ENCODE data around the gene NUMB.
"Not testable (repeated sequence)": the region's sequence is repeated elsewhere in the genome, so short reads cannot be mapped to it uniquely, and the experiment has no call there.

Gene NUMB

DNA sequence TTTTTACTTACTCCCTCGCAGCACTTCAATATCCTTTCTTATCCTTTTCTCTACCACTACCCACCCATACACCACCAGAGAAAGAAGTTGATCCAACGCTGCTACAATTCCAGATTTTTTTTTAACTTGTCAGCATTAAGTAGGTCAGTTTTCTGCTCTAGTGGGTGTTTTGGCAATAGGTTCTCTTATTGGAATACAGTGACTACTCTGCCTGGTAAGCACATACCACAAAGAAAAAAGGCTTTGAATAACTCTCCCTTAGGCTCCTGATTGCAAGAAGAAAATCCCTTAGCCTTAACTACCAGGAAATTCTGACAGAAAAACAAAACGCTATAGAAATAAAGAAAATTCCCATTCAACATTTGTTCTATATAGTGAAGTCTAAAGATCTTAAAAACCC lies 72.0 kb downstream of the NUMB start:
- in situ Hi-C loops (cut with MboI; ENCODE audit: low sequenced_read_pairs, unreplicated experiment), result no loop called here
- no peak for DNase-seq (ENCODE audit: low spot score)
- TF ChIP-seq, protein P1, sequence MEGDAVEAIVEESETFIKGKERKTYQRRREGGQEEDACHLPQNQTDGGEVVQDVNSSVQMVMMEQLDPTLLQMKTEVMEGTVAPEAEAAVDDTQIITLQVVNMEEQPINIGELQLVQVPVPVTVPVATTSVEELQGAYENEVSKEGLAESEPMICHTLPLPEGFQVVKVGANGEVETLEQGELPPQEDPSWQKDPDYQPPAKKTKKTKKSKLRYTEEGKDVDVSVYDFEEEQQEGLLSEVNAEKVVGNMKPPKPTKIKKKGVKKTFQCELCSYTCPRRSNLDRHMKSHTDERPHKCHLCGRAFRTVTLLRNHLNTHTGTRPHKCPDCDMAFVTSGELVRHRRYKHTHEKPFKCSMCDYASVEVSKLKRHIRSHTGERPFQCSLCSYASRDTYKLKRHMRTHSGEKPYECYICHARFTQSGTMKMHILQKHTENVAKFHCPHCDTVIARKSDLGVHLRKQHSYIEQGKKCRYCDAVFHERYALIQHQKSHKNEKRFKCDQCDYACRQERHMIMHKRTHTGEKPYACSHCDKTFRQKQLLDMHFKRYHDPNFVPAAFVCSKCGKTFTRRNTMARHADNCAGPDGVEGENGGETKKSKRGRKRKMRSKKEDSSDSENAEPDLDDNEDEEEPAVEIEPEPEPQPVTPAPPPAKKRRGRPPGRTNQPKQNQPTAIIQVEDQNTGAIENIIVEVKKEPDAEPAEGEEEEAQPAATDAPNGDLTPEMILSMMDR (IDR thresholded peaks at IDR 0.05; ENCODE audit: borderline replicate concordance, control extremely low read depth, extremely low read depth, insufficient read depth, missing control alignments), result no peak

DNA sequence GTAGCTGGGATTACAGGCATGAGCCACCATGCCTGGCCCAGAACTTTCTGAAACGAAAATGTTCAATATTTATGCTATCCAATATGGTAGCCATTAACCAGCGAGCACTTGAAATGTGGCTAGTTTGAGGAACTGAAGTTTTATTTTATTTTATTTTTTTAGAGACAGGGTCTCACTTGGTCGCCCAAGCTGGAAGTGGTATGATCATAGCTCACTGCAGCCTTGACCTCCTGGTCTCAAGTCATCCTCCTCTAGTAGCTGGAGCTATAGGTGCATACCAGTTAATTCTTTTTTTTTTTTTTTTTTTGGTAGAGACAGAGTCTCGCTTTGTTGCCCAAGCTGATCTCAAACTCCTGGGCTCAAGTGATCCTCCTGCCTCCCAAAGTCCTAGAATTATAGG lies 73.3 kb downstream of the NUMB start:
- DNase-seq (ENCODE audit: low spot score); in situ Hi-C loops (cut with MboI; ENCODE audit: low sequenced_read_pairs, unreplicated experiment): not testable (repeated sequence)

DNA sequence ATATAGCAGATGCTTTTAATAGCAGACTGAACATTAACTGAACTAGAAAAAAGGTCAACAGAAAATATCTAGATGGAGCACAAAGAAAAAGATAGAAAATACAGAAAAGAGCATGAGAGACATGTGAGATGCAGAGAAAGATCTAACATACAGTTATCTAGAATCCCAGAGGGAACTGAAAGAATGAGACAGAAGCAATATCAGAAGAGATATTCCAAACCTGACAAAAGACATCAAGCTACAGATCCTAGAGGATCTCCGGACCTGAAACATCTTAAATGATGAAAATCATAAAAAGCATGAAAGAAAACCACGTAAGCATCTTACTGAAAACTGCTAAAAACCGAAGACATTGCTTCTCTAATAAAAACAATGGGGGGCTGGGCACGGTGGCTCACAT lies 75.0 kb downstream of the NUMB start:
- no peak for DNase-seq (ENCODE audit: low spot score)
- TF ChIP-seq, protein P1 (IDR thresholded peaks at IDR 0.05; ENCODE audit: borderline replicate concordance, control extremely low read depth, extremely low read depth, insufficient read depth, missing control alignments), result no peak
- in situ Hi-C loops (cut with MboI; ENCODE audit: low sequenced_read_pairs, unreplicated experiment), result no loop called here

DNA sequence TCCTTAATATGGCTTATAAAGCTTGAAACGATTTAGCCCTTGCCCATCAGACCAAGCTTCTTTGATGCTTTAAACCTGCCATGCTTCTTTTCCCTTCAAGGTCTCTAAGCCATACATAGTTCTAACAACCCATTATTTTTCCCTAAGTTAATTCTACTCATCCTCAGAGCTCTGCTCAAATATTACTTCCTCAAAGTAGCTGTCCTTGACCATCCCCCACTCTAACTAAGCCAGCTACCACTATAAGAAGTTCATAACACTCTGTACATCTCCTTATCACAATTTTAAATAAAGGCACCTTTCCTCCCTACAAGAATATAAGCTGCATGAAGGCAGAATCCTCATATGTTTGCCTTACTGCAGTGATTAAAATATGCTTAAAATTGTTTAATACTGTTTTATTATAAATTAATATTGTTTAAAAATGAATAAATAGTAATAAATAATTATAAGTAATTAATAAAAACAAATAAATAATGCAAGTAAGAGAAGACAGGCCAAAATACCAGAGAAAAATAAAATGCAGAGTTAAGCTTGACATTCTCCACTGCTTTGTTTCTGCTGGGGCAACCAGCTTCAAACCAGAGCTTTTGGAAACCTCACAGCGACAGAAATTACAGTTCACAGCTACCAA lies 76.8 kb downstream of the NUMB start:
- in situ Hi-C loops (cut with MboI; ENCODE audit: low sequenced_read_pairs, unreplicated experiment), result no loop called here
- DNase-seq (ENCODE audit: low spot score), result no peak
- TF ChIP-seq, protein P1 (IDR thresholded peaks at IDR 0.05; ENCODE audit: borderline replicate concordance, control extremely low read depth, extremely low read depth, insufficient read depth, missing control alignments), result no peak

DNA sequence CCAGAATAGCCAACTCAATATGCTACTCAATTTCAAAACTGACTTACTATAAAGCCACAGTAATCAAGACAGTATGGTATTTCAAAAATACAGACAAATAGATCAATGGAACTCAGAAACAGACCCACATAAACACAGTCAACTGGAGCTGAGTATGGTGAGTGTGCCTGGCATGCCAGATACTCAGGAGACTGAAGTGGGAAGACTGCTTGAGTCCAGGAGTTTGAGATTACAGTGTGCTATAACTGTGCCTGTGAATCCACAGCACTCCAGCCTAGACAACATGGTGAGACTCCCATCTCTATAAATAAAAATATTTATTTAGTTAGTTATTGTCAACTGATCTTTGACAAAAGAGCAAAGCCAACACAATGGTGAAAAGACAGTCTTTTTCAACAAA lies 81.8 kb downstream of the NUMB start:
- TF ChIP-seq, protein P1 (IDR thresholded peaks at IDR 0.05; ENCODE audit: borderline replicate concordance, control extremely low read depth, extremely low read depth, insufficient read depth, missing control alignments), result no peak
- DNase-seq (ENCODE audit: low spot score), result no peak
- in situ Hi-C loops (cut with MboI; ENCODE audit: low sequenced_read_pairs, unreplicated experiment), result no loop called here

DNA sequence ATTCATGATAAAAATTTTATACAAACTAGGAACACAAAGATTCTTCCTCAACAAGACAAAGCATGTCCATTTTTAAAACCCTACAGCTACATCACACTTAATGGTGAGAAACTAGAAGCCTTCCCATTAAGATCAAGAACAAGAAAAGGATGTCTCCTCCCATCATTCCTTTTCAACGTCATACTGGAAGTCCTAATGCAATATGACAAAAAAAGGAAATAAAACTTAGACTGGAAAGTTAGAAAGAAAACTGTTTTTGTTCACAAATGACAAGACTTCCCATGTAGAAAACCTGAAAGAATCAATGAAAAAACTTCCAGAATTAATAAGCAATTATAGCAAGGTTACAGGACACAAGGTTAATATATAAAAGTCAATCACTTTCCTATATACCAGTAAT lies 82.5 kb downstream of the NUMB start:
- DNase-seq (ENCODE audit: low spot score), result no peak
- in situ Hi-C loops (cut with MboI; ENCODE audit: low sequenced_read_pairs, unreplicated experiment), result no loop called here
- TF ChIP-seq, protein P1 (IDR thresholded peaks at IDR 0.05; ENCODE audit: borderline replicate concordance, control extremely low read depth, extremely low read depth, insufficient read depth, missing control alignments), result no peak

DNA sequence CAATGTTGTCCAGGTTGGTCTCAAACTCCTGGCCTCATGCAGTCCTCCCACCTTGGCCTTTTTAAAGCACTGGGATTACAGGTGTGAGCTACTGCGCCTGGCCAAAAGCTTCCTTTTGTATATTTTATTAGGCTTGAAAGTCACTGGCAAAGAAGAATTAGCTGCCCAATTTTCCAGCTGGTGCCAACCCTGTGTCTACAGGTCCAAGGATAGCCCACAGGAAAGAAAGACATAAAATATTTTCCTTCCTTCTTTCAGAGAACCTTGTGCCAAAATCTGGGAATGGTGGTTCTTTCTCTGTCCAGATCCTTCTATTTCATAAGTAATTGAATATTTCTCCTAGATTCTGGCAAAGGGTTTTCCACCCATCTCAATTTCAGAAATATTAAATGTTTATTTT lies 84.1 kb downstream of the NUMB start:
- in situ Hi-C loops (cut with MboI; ENCODE audit: low sequenced_read_pairs, unreplicated experiment), result no loop called here
- no peak for DNase-seq (ENCODE audit: low spot score)
- TF ChIP-seq, protein P1 (IDR thresholded peaks at IDR 0.05; ENCODE audit: borderline replicate concordance, control extremely low read depth, extremely low read depth, insufficient read depth, missing control alignments), result no peak
